Body of pancreas (tissue), 4 donors: ENCODE measurements around the gene TM2D3.

Source experiments
- POLR2A ChIP-seq, 3 donors: fragments of 450-650 bp; IDR thresholded peaks; one replicate each; pipeline ENCODE4 v1.6.1; 2016; ENCODE audit warnings: antibody characterized with exemption in 3 of 3, mild to moderate bottlenecking in 2 of 3
- TF ChIP-seq, protein P1 (sequence below), 7 experiments: fragments of 450-650 bp in 4 of 7; fragments of 200-600 bp in 3 of 7; sonication (generic) in 3 of 7; IDR thresholded peaks; one replicate each; pipeline ENCODE4 v1.5.1; 2016 to 2019; ENCODE audit warnings: antibody characterized with exemption in 7 of 7

DNA sequence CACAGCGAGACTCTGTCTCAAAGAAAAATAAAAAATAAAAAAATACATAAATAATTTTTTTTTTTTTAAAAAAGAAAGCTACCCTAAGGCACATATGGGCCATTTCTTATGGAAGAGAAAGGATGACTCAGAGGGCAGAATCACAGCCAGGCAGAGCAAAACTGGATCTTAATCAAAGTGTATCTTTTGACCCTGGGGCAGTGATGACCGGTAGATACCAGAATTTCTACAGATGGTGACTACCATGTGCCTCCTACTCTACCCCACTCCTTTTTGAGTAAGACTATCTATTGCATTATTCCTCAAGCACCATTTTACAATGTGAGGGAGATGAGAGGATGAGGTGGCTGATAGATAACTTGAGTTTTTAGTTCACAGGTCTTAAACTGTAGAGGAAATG lies 46.1 kb upstream of the TM2D3 start:
- TF ChIP-seq, protein P1, sequence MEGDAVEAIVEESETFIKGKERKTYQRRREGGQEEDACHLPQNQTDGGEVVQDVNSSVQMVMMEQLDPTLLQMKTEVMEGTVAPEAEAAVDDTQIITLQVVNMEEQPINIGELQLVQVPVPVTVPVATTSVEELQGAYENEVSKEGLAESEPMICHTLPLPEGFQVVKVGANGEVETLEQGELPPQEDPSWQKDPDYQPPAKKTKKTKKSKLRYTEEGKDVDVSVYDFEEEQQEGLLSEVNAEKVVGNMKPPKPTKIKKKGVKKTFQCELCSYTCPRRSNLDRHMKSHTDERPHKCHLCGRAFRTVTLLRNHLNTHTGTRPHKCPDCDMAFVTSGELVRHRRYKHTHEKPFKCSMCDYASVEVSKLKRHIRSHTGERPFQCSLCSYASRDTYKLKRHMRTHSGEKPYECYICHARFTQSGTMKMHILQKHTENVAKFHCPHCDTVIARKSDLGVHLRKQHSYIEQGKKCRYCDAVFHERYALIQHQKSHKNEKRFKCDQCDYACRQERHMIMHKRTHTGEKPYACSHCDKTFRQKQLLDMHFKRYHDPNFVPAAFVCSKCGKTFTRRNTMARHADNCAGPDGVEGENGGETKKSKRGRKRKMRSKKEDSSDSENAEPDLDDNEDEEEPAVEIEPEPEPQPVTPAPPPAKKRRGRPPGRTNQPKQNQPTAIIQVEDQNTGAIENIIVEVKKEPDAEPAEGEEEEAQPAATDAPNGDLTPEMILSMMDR (IDR thresholded peaks at IDR 0.05) = no peak
- no peak for TF ChIP-seq POLR2A (IDR thresholded peaks at IDR 0.05)
